GM12873 (cell line): Measurements from ENCODE around the gene MED15.

Experiments
- TF ChIP-seq, protein P1 (sequence below): IDR thresholded peaks from 2 replicates; pipeline ENCODE4 v1.5.1; 2012; ENCODE audit warnings: low read depth, mild to moderate bottlenecking, moderate library complexity, low read length, control low read depth; ENCODE audit not compliant: insufficient read depth; ENCODE audit errors: missing control alignments

MED15 gene

DNA sequence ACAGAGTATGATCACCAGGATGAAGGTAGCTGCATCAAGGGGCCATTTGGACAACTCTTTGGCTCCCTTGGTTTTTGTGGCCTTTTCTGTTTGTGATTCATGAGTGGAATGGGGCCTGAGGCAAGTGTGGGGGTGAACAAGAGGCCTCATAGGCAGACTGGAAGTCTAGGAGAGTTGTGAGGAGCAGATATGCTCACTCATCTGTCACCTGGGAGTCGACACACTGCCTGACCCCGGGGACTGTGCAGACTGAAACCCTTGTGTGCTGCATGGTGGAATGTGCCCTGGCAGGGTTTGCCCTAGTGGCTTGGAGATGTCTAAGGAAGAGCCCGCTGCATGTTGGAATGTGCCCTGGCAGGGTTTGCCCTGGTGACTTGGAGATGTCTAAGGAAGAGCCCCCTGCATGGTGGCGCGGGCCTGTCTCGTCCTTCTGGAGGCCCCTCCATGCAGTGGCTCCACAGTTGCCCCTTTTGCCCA, 60.0 kb downstream of the MED15 start:
- TF ChIP-seq, protein P1, sequence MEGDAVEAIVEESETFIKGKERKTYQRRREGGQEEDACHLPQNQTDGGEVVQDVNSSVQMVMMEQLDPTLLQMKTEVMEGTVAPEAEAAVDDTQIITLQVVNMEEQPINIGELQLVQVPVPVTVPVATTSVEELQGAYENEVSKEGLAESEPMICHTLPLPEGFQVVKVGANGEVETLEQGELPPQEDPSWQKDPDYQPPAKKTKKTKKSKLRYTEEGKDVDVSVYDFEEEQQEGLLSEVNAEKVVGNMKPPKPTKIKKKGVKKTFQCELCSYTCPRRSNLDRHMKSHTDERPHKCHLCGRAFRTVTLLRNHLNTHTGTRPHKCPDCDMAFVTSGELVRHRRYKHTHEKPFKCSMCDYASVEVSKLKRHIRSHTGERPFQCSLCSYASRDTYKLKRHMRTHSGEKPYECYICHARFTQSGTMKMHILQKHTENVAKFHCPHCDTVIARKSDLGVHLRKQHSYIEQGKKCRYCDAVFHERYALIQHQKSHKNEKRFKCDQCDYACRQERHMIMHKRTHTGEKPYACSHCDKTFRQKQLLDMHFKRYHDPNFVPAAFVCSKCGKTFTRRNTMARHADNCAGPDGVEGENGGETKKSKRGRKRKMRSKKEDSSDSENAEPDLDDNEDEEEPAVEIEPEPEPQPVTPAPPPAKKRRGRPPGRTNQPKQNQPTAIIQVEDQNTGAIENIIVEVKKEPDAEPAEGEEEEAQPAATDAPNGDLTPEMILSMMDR = no peak

DNA sequence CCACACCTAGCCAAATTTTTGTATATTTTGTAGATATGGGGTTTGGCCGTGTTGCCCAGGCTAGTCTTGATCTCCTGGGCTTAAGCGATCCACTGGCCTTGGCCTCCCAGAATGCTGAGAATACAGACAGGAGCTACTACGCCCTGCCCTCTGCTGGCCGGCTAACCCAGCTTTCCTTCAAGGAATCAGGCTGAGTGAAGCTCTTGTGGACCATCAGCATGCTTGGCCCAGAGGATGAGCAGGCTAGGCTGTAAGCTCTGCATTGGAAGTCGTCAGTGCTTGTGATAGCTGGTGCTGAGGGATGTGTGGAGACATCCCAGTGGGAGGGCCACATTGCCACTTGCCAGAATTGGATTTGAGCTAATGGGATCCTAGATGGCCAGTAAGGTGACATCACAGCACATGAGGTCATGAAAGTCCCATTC, 60.6 kb downstream of the MED15 start:
- TF ChIP-seq, protein P1 = no peak

DNA sequence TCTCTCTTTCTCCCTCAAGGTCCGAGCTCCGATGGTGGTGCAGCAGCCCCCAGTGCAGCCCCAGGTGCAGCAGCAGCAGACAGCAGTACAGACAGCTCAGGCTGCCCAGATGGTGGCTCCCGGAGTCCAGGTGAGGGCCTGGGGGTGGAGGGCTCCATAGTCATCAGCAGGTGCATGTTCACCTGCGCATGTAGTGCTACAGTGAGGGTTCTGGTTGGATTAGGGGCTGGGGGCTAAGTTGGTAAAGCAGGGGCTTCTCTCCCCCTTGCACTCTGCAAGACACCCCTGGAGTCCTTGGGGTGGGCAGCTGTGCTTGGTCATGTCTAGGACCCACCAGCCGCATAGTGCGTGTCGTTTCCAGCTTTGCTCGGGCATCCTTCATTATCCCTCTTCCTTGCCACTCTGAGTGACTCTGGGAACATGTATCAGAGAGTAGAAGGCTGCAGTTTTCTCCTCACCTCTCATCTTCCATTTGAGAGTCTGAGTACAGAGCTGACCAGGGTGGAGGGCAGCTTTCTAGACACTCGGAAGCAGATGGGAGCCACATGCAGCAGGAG, 61.2 kb downstream of the MED15 start:
- TF ChIP-seq, protein P1 = no peak

DNA sequence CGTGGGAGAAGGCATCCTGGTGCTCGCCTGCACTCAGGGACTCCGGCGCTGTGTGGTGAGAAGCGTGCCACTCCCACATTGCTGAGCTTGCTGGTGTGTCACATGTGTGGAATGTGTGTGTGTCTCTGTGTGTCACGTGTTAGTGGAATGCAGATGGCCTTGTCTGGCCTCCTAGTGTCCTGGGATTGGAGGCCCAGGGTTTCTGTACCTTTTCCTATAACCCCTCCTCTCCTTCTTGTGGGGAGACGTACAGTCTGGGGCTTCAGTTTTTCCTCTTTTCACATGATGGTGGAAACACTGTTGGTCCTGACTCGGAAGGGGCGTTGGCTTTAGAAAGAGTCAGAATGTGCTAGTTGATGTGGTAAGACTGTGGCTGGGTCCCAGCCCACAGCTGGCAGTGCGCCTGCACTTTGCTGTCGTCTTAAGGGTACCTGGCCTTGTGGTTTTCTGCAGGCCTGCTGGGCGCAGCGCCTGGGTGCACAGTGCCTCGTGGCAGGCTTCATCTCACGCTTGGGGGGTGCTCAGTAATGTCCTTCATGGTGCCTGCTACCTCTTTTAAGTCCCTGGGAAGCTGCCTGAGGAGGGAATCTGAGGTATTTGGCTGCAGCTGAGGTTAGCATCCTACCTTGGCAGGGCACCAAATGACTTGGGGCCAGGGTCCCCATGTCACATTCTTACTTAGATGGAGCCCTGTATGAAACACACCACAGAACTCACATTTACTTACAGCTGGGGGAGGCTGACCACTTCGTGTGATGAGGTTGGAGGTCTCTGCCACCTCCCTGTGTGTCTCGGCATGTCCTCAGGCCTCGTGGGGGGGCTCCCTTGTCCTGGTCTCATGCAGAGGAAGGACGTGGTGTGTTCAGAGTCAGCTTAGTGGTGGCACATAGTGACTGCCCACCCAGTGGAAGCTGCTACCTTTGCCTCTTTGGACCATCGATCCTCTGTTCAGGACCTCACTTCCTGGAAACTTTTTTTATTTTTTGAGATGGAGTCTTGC, 61.9 kb downstream of the MED15 start:
- TF ChIP-seq, protein P1 = no peak

DNA sequence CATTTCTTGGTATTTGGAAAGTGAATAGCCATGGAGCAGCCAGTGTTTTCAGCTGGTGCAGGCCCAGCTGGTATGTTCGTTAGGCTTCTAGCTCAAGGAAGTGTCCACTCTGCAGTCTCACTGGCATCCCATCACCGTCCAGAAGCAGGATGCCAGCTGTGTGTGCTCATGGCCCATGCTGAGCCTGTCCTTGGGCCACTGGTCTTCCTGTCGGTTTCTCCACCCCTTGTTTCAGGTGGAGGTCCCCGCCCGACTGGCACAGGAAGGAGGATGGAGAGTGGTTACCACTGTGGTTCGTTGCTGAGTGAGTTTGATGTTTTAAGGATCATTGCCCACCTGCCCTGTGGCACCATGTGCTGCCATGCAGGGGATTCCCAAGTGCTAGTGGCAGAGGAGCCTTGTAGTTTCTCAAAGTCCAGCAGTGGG, 63.7 kb downstream of the MED15 start:
- TF ChIP-seq, protein P1 = no peak

DNA sequence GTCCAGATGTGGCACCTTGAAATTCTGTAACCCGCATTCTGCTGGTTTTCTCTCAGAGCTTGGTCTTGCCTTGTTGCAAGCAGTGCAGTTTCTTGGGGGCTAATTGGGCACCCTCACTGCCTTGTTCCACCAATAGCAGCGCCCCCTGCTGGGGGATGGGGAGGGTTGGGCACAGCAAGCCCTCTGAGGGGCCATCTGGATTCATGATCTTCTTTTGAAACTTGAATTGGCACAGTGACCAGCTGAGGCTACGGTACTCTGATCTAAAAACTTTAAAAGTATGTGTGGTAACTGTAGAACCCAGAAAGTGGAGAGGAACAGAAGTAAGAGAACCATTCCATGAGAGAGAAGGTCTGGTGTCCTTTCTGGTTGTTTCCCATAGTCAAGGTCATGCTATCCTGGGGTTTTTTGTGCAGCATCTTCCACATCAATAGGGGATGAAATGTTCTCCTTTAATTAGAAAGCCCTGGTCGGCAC, 64.2 kb downstream of the MED15 start:
- TF ChIP-seq, protein P1 = peak; percentile 88
